IMR-90 (cell line): ENCODE data around the gene SIPA1L3.

Experiments
- BHLHE40 ChIP-seq: fragments of 150-350 bp; IDR thresholded peaks from 2 replicates; pipeline ENCODE4 v1.6.1; 2016; ENCODE audit warnings: mild to moderate bottlenecking, low read depth, low read length
- CEBPB ChIP-seq: IDR thresholded peaks from 2 replicates; pipeline ENCODE4 v1.6.1; 2012; ENCODE audit warnings: low read depth, low read length, improper control_type of control experiment
- MAFK ChIP-seq: IDR thresholded peaks from 2 replicates; pipeline ENCODE4 v1.6.1; 2012; ENCODE audit warnings: low read depth, low read length, improper control_type of control experiment
- MXI1 ChIP-seq: IDR thresholded peaks from 2 replicates; pipeline ENCODE4 v1.6.1; 2012; ENCODE audit warnings: low read depth, mild to moderate bottlenecking, low read length, moderate library complexity, borderline replicate concordance
- POLR2A ChIP-seq: IDR thresholded peaks from 2 replicates; pipeline ENCODE4 v1.6.1; 2012; ENCODE audit warnings: mild to moderate bottlenecking, low read depth, low read length
- RAD21 ChIP-seq: IDR thresholded peaks from 2 replicates; pipeline ENCODE4 v1.6.1; 2012; ENCODE audit warnings: low read length, improper control_type of control experiment
- RCOR1 ChIP-seq: IDR thresholded peaks from 2 replicates; pipeline ENCODE4 v1.6.1; 2012; ENCODE audit warnings: mild to moderate bottlenecking, low read length, improper control_type of control experiment; ENCODE audit not compliant: insufficient replicate concordance
- SMC3 ChIP-seq: fragments of 150-350 bp; IDR thresholded peaks from 2 replicates; pipeline ENCODE4 v1.6.1; 2016; ENCODE audit warnings: low read depth, mild to moderate bottlenecking, antibody characterized with exemption, low read length, moderate library complexity
- USF2 ChIP-seq: fragments of 150-350 bp; IDR thresholded peaks from 2 replicates; pipeline ENCODE4 v1.6.1; 2017; ENCODE audit warnings: mild to moderate bottlenecking, antibody characterized with exemption, low read length, low read depth
- TF ChIP-seq, protein P1 (sequence below): conservative IDR thresholded peaks from 2 replicates; pipeline ENCODE4 v1.5.1; 2012; ENCODE audit warnings: mild to moderate bottlenecking, low read depth, low read length, improper control_type of control experiment

- TF ChIP-seq USF2, result no peak
- TF ChIP-seq, protein P1, sequence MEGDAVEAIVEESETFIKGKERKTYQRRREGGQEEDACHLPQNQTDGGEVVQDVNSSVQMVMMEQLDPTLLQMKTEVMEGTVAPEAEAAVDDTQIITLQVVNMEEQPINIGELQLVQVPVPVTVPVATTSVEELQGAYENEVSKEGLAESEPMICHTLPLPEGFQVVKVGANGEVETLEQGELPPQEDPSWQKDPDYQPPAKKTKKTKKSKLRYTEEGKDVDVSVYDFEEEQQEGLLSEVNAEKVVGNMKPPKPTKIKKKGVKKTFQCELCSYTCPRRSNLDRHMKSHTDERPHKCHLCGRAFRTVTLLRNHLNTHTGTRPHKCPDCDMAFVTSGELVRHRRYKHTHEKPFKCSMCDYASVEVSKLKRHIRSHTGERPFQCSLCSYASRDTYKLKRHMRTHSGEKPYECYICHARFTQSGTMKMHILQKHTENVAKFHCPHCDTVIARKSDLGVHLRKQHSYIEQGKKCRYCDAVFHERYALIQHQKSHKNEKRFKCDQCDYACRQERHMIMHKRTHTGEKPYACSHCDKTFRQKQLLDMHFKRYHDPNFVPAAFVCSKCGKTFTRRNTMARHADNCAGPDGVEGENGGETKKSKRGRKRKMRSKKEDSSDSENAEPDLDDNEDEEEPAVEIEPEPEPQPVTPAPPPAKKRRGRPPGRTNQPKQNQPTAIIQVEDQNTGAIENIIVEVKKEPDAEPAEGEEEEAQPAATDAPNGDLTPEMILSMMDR, result no peak
- TF ChIP-seq POLR2A, result no peak
- no peak for TF ChIP-seq RAD21
- TF ChIP-seq RCOR1, result no peak
- no peak for TF ChIP-seq SMC3
- TF ChIP-seq BHLHE40, result no peak
- no peak for TF ChIP-seq CEBPB
- no peak for TF ChIP-seq MAFK
- TF ChIP-seq MXI1, result no peak
Observed at GRCh38 chr19:37950471-37951175, 43.6 kb downstream of the SIPA1L3 start.
